HG03520 (cell line): ENCODE results near the gene SNX30.

Experiments used
- ATAC-seq: cut with Tn5 transposase; IDR thresholded peaks from one replicate; pipeline ENCODE4 v1.9.1; 2021; ENCODE audit warnings: mild to moderate bottlenecking, moderate library complexity; ENCODE audit not compliant: unreplicated experiment

Gene SNX30

GRCh38 chr9:112782218-112782617 is 31.7 kb downstream of the SNX30 start:
- ATAC-seq: no peak

- ATAC-seq: no peak
Measured at GRCh38 chr9:112783551-112783954, 33.0 kb downstream of the SNX30 start.

GRCh38 chr9:112784020-112784785 is 33.6 kb downstream of the SNX30 start:
- no peak for ATAC-seq

GRCh38 chr9:112785986-112786385 is 35.4 kb downstream of the SNX30 start:
- ATAC-seq: no peak

GRCh38 chr9:112786829-112787520 is 36.4 kb downstream of the SNX30 start:
- ATAC-seq: no peak

- no peak for ATAC-seq
Measured at GRCh38 chr9:112787978-112788377, 37.4 kb downstream of the SNX30 start.

- no peak for ATAC-seq
Measured at GRCh38 chr9:112789473-112789872, 38.9 kb downstream of the SNX30 start.

GRCh38 chr9:112789891-112790774 is 39.6 kb downstream of the SNX30 start:
- no peak for ATAC-seq

- no peak for ATAC-seq
Measured at GRCh38 chr9:112792670-112793069, 42.1 kb downstream of the SNX30 start.

- peak; percentile 63 for ATAC-seq
Measured at GRCh38 chr9:112793213-112793810, 42.8 kb downstream of the SNX30 start.

- no peak for ATAC-seq
Measured at GRCh38 chr9:112794731-112795130, 44.2 kb downstream of the SNX30 start.

GRCh38 chr9:112795921-112796320 is 45.4 kb downstream of the SNX30 start:
- no peak for ATAC-seq

GRCh38 chr9:112796485-112796884 is 45.9 kb downstream of the SNX30 start:
- no peak for ATAC-seq

- ATAC-seq: peak; percentile 99
Measured at GRCh38 chr9:112809351-112809848, 58.8 kb downstream of the SNX30 start.

GRCh38 chr9:112809906-112810305 is 59.3 kb downstream of the SNX30 start:
- no peak for ATAC-seq

GRCh38 chr9:112810696-112811490 is 60.3 kb downstream of the SNX30 start:
- ATAC-seq: no peak

- no peak for ATAC-seq
Measured at GRCh38 chr9:112811518-112811917, 61.0 kb downstream of the SNX30 start.

- ATAC-seq: no peak
Measured at GRCh38 chr9:112815868-112816267, 65.3 kb downstream of the SNX30 start.

GRCh38 chr9:112817860-112818203 is 67.3 kb downstream of the SNX30 start:
- no peak for ATAC-seq
